SK-N-MC (cell line): ENCODE results near the gene FADS1.

ENCODE experiments used
- DNase-seq: peaks from one replicate; pipeline ENCODE4 v3.0.0-alpha.2; 2011; ENCODE audit warnings: low read depth, low spot score
- H3K27ac ChIP-seq: fragments of 200-600 bp; sonication (generic); 2 replicates; pipeline ENCODE4 v1.5.1; 2016; ENCODE audit warnings: mixed run types
- H3K36me3 ChIP-seq: fragments of 200-600 bp; sonication (generic); 2 replicates; pipeline ENCODE4 v1.6.1; 2017; ENCODE audit warnings: antibody characterized with exemption, low read length, mixed read lengths; ENCODE audit not compliant: insufficient read depth
- H3K4me3 ChIP-seq: fragments of 200-600 bp; sonication (generic); 2 replicates; pipeline ENCODE4 v1.5.1; 2016
- H3K9ac ChIP-seq: fragments of 200-600 bp; sonication (generic); 2 replicates; pipeline ENCODE4 v1.8.0; 2017; ENCODE audit warnings: mixed run types, mixed read lengths; ENCODE audit not compliant: insufficient read length
- H3K9me3 ChIP-seq: fragments of 200-600 bp; sonication (generic); 2 replicates; pipeline ENCODE4 v1.6.1; 2017; ENCODE audit warnings: low read depth, mild to moderate bottlenecking, antibody characterized with exemption, low read length, moderate library complexity, mixed read lengths
- EZH2 ChIP-seq: fragments of 200-600 bp; sonication (generic); IDR thresholded peaks from one replicate; pipeline ENCODE4 v1.6.1; 2017; ENCODE audit warnings: antibody characterized with exemption
- FOXP2 ChIP-seq: optimal IDR thresholded peaks from 2 replicates; pipeline ENCODE3; 2011; ENCODE audit warnings: mild to moderate bottlenecking, moderate library complexity; ENCODE audit not compliant: insufficient read depth; ENCODE audit errors: extremely low read length, control extremely low read depth
- POLR2AphosphoS5 ChIP-seq: IDR thresholded peaks from 2 replicates; pipeline ENCODE4 v1.6.1; 2012; ENCODE audit warnings: mild to moderate bottlenecking, low read depth, low read length, borderline replicate concordance

Gene FADS1

DNA sequence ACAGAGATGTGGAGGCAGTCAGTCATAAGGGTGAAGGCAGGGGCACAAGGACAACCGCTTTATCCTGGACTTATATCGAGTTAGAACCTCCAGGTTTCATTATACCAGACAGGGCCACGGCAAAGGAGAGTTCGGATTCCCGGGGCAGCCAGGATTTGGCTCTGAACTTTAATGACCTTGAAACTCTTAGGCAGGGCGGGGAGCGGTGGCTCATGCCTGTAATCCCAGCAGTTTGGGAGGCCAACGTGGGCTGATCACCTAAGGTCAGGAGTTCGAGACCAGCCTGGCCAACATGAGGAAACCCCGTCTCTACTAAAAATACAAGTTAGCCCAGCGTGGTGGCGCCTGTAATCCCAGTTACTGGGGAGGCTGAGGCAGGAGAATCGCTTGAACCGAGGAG, 65.4 kb downstream of the FADS1 start:
- no peaks in the 10 kb centered on the region for H3K36me3 ChIP-seq
- H3K27ac ChIP-seq, result no peak overlapping the region
- no peak overlapping the region for H3K4me3 ChIP-seq
- DNase-seq, result no peak
- no peaks in the 10 kb centered on the region for H3K9me3 ChIP-seq
- H3K9ac ChIP-seq, result no peak overlapping the region
- TF ChIP-seq EZH2 (no peak), FOXP2 (no peak), POLR2AphosphoS5 (no peak)

DNA sequence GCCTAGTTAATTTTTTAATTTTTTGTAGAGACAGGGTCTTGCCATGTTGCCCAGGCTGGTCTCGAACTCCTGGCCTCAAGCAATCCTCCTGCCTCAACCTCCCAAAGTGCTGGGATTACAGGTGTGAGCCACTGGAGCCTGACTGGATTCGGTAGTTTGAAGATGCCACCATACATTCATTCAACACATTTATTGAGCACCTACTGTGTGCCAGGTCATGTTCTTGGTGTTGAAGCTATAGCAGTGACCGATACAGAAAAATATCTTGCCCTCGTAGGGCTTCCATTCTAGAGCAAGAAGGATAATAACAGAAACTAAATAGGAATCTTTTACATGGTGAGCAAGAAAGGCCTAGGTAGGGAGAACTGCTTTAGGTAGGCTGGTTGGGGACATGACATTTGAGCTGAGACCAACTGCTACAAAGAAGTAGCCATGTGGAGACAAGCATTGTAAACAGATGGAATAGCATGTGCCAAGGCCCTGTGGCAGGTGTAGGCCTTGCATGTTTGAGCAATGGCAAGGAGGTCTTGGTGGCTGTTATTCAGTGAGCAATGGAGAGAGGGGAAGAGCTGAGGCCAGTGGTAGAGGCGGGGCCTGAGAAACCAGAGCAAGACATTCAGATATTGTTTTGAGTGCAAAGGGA, 66.1 kb downstream of the FADS1 start:
- Histone ChIP-seq H3K36me3 (no peaks in the 10 kb centered on the region), H3K9me3 (no peaks in the 10 kb centered on the region), H3K4me3 (no peak overlapping the region), H3K27ac (no peak overlapping the region), H3K9ac (no peak overlapping the region)
- DNase-seq, result no peak
- TF ChIP-seq FOXP2 (no peak), POLR2AphosphoS5 (no peak), EZH2 (no peak)
